Upper lobe of left lung (tissue), 4 donors: ENCODE data around the gene SPTBN1.

Experiments used
- EP300 ChIP-seq, 4 donors: sonication (generic); formaldehyde crosslinking; IDR thresholded peaks; one replicate each; pipeline ENCODE4 v1.5.1; 2017; ENCODE audit warnings: antibody characterized with exemption in 4 of 4, control low read depth in 2 of 4
- POLR2A ChIP-seq, 4 donors: fragments of 450-650 bp; IDR thresholded peaks; one replicate each; pipeline ENCODE4 v1.5.1; 2016 to 2017; ENCODE audit warnings: antibody characterized with exemption in 4 of 4, mild to moderate bottlenecking in 2 of 4
- POLR2AphosphoS5 ChIP-seq, 2 donors: sonication (generic); formaldehyde crosslinking; IDR thresholded peaks; one replicate each; pipeline ENCODE4 v1.5.1; 2017; ENCODE audit warnings: antibody characterized with exemption in 2 of 2
- TF ChIP-seq, protein P1 (sequence below), 6 experiments: fragments of 450-650 bp in 4 of 6; fragments of 200-600 bp in 2 of 6; sonication (generic) in 2 of 6; IDR thresholded peaks; one replicate each; pipeline ENCODE4 v1.5.1; 2016 to 2019; ENCODE audit warnings: antibody characterized with exemption in 6 of 6

DNA sequence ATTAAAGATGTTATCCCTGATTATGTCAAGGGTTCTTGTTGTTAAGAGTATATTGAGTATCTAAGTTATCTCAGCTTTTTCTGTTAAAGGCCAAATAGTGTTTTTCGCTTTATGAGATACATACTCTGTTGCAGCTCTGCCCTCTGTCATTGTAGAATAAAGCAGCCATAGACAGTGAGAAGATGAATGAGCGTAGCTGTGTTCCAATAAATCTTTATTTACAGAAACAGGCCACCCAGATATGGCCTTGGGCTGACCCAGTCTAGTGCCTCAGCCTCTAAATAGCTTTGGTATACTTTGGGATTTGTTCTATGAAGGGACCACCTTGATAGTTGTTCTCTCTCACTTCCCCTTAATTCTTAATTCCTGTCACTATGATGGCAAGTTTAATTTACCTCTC, 194.5 kb downstream of the SPTBN1 start:
- TF ChIP-seq, protein P1, sequence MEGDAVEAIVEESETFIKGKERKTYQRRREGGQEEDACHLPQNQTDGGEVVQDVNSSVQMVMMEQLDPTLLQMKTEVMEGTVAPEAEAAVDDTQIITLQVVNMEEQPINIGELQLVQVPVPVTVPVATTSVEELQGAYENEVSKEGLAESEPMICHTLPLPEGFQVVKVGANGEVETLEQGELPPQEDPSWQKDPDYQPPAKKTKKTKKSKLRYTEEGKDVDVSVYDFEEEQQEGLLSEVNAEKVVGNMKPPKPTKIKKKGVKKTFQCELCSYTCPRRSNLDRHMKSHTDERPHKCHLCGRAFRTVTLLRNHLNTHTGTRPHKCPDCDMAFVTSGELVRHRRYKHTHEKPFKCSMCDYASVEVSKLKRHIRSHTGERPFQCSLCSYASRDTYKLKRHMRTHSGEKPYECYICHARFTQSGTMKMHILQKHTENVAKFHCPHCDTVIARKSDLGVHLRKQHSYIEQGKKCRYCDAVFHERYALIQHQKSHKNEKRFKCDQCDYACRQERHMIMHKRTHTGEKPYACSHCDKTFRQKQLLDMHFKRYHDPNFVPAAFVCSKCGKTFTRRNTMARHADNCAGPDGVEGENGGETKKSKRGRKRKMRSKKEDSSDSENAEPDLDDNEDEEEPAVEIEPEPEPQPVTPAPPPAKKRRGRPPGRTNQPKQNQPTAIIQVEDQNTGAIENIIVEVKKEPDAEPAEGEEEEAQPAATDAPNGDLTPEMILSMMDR (IDR thresholded peaks at IDR 0.05) = no peak
- TF ChIP-seq POLR2A (IDR thresholded peaks at IDR 0.05) (no peak), EP300 (IDR thresholded peaks at IDR 0.05) (no peak), POLR2AphosphoS5 (IDR thresholded peaks at IDR 0.05) (no peak)
